Measurements from ENCODE around the gene SPATS2L. TPM values are rescaled to one million over a fixed set of nuclear protein-coding genes. Genes with fewer than 3 reads are reported as not detected.

Gene SPATS2L
- total and polyA plus RNA-seq, 2 donors (not counting 1 experiment from before 2014, with no cell fraction given) = 0.27 to 0.44 TPM

DNA sequence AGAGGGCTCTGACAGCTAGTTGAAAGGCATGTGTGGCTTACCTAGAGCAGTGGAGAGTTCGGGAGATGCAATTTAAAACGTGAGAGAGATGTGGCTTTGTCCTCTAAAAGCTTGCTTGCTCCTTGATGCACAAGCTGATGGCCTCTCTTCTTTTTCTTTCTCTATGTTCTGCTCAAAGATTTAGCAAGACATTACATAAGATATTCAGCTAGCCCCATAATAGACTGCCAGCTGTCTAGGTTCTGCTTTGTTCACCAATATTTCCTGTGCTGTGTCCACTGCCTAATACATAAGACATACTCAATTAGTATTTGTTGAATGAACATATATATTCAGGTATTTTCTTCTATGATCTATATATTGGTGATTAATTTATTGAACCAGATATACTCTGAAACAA lies 31.1 kb downstream of the SPATS2L start:
- Histone ChIP-seq H2AFZ (ENCODE audit: insufficient read depth, low read depth, low read length, poor library complexity, severe bottlenecking) (no peak overlapping the region), H3K9ac (ENCODE audit: low read length) (no peak overlapping the region), H3K79me2 (ENCODE audit: control insufficient read depth, insufficient read depth, low read length) (no peaks in the 10 kb centered on the region)

DNA sequence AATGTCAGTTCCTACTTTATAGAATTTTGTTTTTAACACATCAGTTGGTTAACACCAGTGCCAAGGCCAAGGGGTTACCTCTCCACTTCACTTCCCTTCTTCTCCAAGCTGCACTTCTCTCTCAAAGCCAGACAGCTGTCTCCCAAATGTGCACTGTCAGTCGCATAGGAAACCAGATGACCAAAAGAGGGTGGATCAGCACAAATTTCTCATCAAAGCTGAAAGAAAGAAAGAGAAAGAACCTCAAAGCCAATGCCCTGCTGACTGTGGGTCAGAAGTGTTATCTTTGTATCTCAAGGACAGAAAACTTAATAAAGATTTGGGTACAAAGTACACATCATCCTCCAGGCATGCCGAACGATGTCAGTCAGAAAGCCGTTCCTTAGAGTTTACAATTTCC lies 32.2 kb downstream of the SPATS2L start:
- Histone ChIP-seq H3K4me2 (replicated peaks; ENCODE audit: low read depth, low read length, poor library complexity, severe bottlenecking) (no peak overlapping the region), H3K4me3 (ENCODE audit: control extremely low read depth in 1 of 5, extremely low read depth in 1 of 5, insufficient read depth in 1 of 5, low read depth in 2 of 5, low read length in 4 of 5) (no peak overlapping the region), H2AFZ (ENCODE audit: insufficient read depth, low read depth, low read length, poor library complexity, severe bottlenecking) (no peak overlapping the region), H4K20me1 (ENCODE audit: control insufficient read depth, insufficient read depth, low read length, poor library complexity, severe bottlenecking) (no peaks in the 10 kb centered on the region), H3K27me3 (replicated peaks in 1 of 4; ENCODE audit: control extremely low read depth in 1 of 4, control insufficient read depth in 3 of 4, insufficient read depth in 4 of 4, low read length in 3 of 4) (peaks cover 0 to 4% (median 0%) of the 10 kb centered on the region in 4 experiments), H3K9me3 (ENCODE audit: control extremely low read depth in 1 of 3, control insufficient read depth in 2 of 3, insufficient read depth in 1 of 3, low read length in 2 of 3) (no peaks in the 10 kb centered on the region), H3K9ac (ENCODE audit: low read length) (no peak overlapping the region), H3K4me1 (ENCODE audit: control insufficient read depth in 2 of 2, insufficient read depth in 2 of 2, low read length in 2 of 2) (no peaks in the 10 kb centered on the region), H3K79me2 (ENCODE audit: control insufficient read depth, insufficient read depth, low read length) (no peaks in the 10 kb centered on the region), H3K36me3 (replicated peaks in 1 of 2; ENCODE audit: control extremely low read depth in 1 of 2, control insufficient read depth in 1 of 2, extremely low read depth in 1 of 2, insufficient read depth in 2 of 2, low read length in 1 of 2) (no peaks in the 10 kb centered on the region), H3K27ac (ENCODE audit: low read length in 2 of 2) (no peak overlapping the region)
- TF ChIP-seq, protein P1, sequence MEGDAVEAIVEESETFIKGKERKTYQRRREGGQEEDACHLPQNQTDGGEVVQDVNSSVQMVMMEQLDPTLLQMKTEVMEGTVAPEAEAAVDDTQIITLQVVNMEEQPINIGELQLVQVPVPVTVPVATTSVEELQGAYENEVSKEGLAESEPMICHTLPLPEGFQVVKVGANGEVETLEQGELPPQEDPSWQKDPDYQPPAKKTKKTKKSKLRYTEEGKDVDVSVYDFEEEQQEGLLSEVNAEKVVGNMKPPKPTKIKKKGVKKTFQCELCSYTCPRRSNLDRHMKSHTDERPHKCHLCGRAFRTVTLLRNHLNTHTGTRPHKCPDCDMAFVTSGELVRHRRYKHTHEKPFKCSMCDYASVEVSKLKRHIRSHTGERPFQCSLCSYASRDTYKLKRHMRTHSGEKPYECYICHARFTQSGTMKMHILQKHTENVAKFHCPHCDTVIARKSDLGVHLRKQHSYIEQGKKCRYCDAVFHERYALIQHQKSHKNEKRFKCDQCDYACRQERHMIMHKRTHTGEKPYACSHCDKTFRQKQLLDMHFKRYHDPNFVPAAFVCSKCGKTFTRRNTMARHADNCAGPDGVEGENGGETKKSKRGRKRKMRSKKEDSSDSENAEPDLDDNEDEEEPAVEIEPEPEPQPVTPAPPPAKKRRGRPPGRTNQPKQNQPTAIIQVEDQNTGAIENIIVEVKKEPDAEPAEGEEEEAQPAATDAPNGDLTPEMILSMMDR (IDR thresholded peaks at IDR 0.05) = no peak
- TF ChIP-seq EZH2 (IDR thresholded peaks at IDR 0.05; ENCODE audit: borderline replicate concordance, insufficient read depth, low read depth, low read length, poor library complexity, severe bottlenecking) = no peak
- intact Hi-C loops (cut with micrococcal nuclease) = no loop called here
- DNase-seq (no peak), ATAC-seq (ENCODE audit: low read depth) (no peak)
- no CpG with 5 or more reads among the region's 4 CpGs for WGBS (ENCODE audit: insufficient coverage)
- Mint-ChIP-seq H3K4me3 (no peak overlapping the region), H3K9me3 (ENCODE audit: insufficient read depth) (no peaks in the 10 kb centered on the region), H3K4me1 (no peaks in the 10 kb centered on the region), H3K27ac (no peak overlapping the region), H3K27me3 (peaks cover 14% of the 10 kb centered on the region)
- CTCF ChIA-PET = no interaction called here
- POLR2A ChIA-PET = no interaction called here

More for the DNA sequence above, 31.1 kb downstream of the SPATS2L start:
- no peak overlapping the region for H3K4me2 ChIP-seq (replicated peaks; ENCODE audit: low read depth, low read length, poor library complexity, severe bottlenecking)
- Mint-ChIP-seq H3K9me3 (ENCODE audit: insufficient read depth) (no peaks in the 10 kb centered on the region), H3K4me1 (no peaks in the 10 kb centered on the region), H3K27ac (no peak overlapping the region), H3K27me3 (peaks cover 11% of the 10 kb centered on the region), H3K4me3 (no peak overlapping the region)
- intact Hi-C loops (cut with micrococcal nuclease) = no loop called here
- ATAC-seq (ENCODE audit: low read depth) (no peak), DNase-seq (no peak)
- H3K27me3 ChIP-seq (replicated peaks in 1 of 4; ENCODE audit: control extremely low read depth in 1 of 4, control insufficient read depth in 3 of 4, insufficient read depth in 4 of 4, low read length in 3 of 4) = peaks cover 0 to 4% (median 0%) of the 10 kb centered on the region in 4 experiments
- no peaks in the 10 kb centered on the region for H3K36me3 ChIP-seq (replicated peaks in 1 of 2; ENCODE audit: control extremely low read depth in 1 of 2, control insufficient read depth in 1 of 2, extremely low read depth in 1 of 2, insufficient read depth in 2 of 2, low read length in 1 of 2)
- no peaks in the 10 kb centered on the region for H3K9me3 ChIP-seq (ENCODE audit: control extremely low read depth in 1 of 3, control insufficient read depth in 2 of 3, insufficient read depth in 1 of 3, low read length in 2 of 3)
- ChIA-PET CTCF (interaction anchor here (0.7 kb wide), 1 partner anchor 9 kb away, joined by 3 read pairs; no protein-coding TSS in a partner anchor), POLR2A (no interaction called here)
- no peaks in the 10 kb centered on the region for H3K4me1 ChIP-seq (ENCODE audit: control insufficient read depth in 2 of 2, insufficient read depth in 2 of 2, low read length in 2 of 2)
- WGBS (ENCODE audit: insufficient coverage) = no CpG with 5 or more reads among the region's 2 CpGs
- H4K20me1 ChIP-seq (ENCODE audit: control insufficient read depth, insufficient read depth, low read length, poor library complexity, severe bottlenecking) = no peaks in the 10 kb centered on the region
- no peak for TF ChIP-seq EZH2 (IDR thresholded peaks at IDR 0.05; ENCODE audit: borderline replicate concordance, insufficient read depth, low read depth, low read length, poor library complexity, severe bottlenecking)
- TF ChIP-seq, protein P1 (IDR thresholded peaks at IDR 0.05) = no peak
- H3K4me3 ChIP-seq (ENCODE audit: control extremely low read depth in 1 of 5, extremely low read depth in 1 of 5, insufficient read depth in 1 of 5, low read depth in 2 of 5, low read length in 4 of 5) = no peak overlapping the region
- H3K27ac ChIP-seq (ENCODE audit: low read length in 2 of 2) = no peak overlapping the region
